HCT116 (cell line): ENCODE measurements around the gene ALOX5AP. TPM values are rescaled to one million over a fixed set of nuclear protein-coding genes. Genes with fewer than 3 reads are reported as not detected.

Experiments
- ATAC-seq: fragments of 200-7000 bp; cut with Tn5 transposase; 2 replicates; pipeline ENCODE4 v1.9.1; 2020; ENCODE audit warnings: mild to moderate bottlenecking, moderate library complexity
- BruUV-seq: library from RNA; stranded (reverse); fragments of 400-500 nt; replicated peaks from 2 replicates; lab custom pipeline; 2021; lab: Mats Ljungman, UMichigan
- CTCF ChIA-PET: fragments of 300-600 bp; sonication (Branson Sonifier 250); formaldehyde crosslinking; loops from one replicate; lab custom pipeline; 2021; ENCODE audit warnings: antibody characterized with exemption; lab: Charles Lee
- POLR2A ChIA-PET: fragments of 300-600, 350-600 bp; sonication (Branson Sonifier 250); formaldehyde crosslinking; loops from one replicate; lab custom pipeline; 2021; ENCODE audit warnings: antibody characterized with exemption; lab: Charles Lee
- RAD21 ChIA-PET, 2 experiments: fragments of 300-600 bp; sonication (Branson Sonifier 250); formaldehyde crosslinking; loops; one replicate each; lab custom pipeline; 2023; ENCODE audit warnings: low total read pairs in 2 of 2; ENCODE audit not compliant: uncharacterized antibody in 2 of 2, unreplicated experiment in 2 of 2, low non-redundant PET in 1 of 2; lab: Charles Lee
- DNase-seq: peaks from one replicate; pipeline ENCODE4 v3.0.0-alpha.2; 2010; ENCODE audit warnings: low read depth, low spot score
- H2AFZ ChIP-seq: fragments of 200-600 bp; shearing (Covaris generic), sonication (generic); 2 replicates; pipeline ENCODE4 v1.6.1; 2017; ENCODE audit warnings: low read depth, mixed run types, mixed read lengths, antibody characterized with exemption, low read length; ENCODE audit not compliant: poor library complexity, severe bottlenecking
- H3K27ac ChIP-seq: 2 replicates; pipeline ENCODE4 v1.5.1; 2012; ENCODE audit warnings: low read depth, low read length
- H3K27me3 ChIP-seq: fragments of 200-600 bp; sonication (generic); 2 replicates; pipeline ENCODE4 v1.6.1; 2016; ENCODE audit warnings: mixed run types, low read length, mixed read lengths; ENCODE audit not compliant: insufficient read depth
- H3K36me3 ChIP-seq, 2 experiments: fragments of 200-500 bp in 1 of 2; fragments of 200-600 bp in 1 of 2; sonication (Bioruptor generic) in 1 of 2; sonication (generic) in 1 of 2; 2 replicates each; pipeline versions ENCODE4 v1.5.1 to v1.6.1; 2014 to 2016; ENCODE audit warnings: low read length in 2 of 2, inconsistent platforms in 1 of 2, mixed read lengths in 1 of 2, mixed run types in 1 of 2; ENCODE audit not compliant: insufficient read depth in 2 of 2, control insufficient read depth in 1 of 2
- H3K4me1 ChIP-seq, 2 experiments: fragments of 200-600 bp in 1 of 2; sonication (generic) in 1 of 2; 2 replicates each; pipeline versions ENCODE4 v1.5.1 to v1.6.1; 2012 to 2017; ENCODE audit warnings: low read length in 2 of 2, inconsistent platforms in 1 of 2, mild to moderate bottlenecking in 1 of 2, mixed read lengths in 1 of 2, mixed run types in 1 of 2, moderate library complexity in 1 of 2; ENCODE audit not compliant: insufficient read depth in 2 of 2, control insufficient read depth in 1 of 2
- H3K4me2 ChIP-seq: fragments of 200-600 bp; sonication (generic); 2 replicates; pipeline ENCODE4 v1.6.1; 2017; ENCODE audit warnings: mixed run types, low read length, mixed read lengths
- H3K4me3 ChIP-seq, 2 experiments: fragments of 200-600 bp in 1 of 2; sonication (generic) in 1 of 2; replicated peaks in 1 of 2; 2 replicates each; pipeline ENCODE4 v1.5.1; 2011 to 2016; ENCODE audit warnings: low read length in 2 of 2, control low read depth in 1 of 2, low read depth in 1 of 2, mild to moderate bottlenecking in 1 of 2, mixed read lengths in 1 of 2, mixed run types in 1 of 2
- H3K79me2 ChIP-seq: fragments of 200-600 bp; sonication (generic); 2 replicates; pipeline ENCODE4 v1.6.1; 2017; ENCODE audit warnings: mild to moderate bottlenecking, mixed run types, low read length, moderate library complexity, mixed read lengths; ENCODE audit not compliant: insufficient read depth
- H3K9ac ChIP-seq: fragments of 200-600 bp; sonication (generic); 2 replicates; pipeline ENCODE4 v1.6.1; 2016; ENCODE audit warnings: low read length, mixed read lengths
- H3K9me2 ChIP-seq: fragments of 200-600 bp; sonication (generic), shearing (Covaris generic); 2 replicates; pipeline ENCODE4 v1.6.1; 2017; ENCODE audit warnings: mixed run types, mild to moderate bottlenecking, moderate library complexity; ENCODE audit not compliant: insufficient read depth
- H3K9me3 ChIP-seq, 2 experiments: fragments of 200-500 bp in 1 of 2; fragments of 200-600 bp in 1 of 2; sonication (Bioruptor generic) in 1 of 2; sonication (generic) in 1 of 2; 2 replicates each; pipeline ENCODE4 v1.6.1; 2014 to 2017; ENCODE audit warnings: low read length in 2 of 2, mixed read lengths in 2 of 2, inconsistent platforms in 1 of 2, low read depth in 1 of 2, mild to moderate bottlenecking in 1 of 2, mixed run types in 1 of 2, moderate library complexity in 1 of 2; ENCODE audit not compliant: control insufficient read depth in 1 of 2, insufficient read depth in 1 of 2
- H4K20me1 ChIP-seq: fragments of 200-600 bp; sonication (generic), shearing (Covaris generic); 2 replicates; pipeline ENCODE4 v1.6.1; 2017; ENCODE audit warnings: mixed run types, mild to moderate bottlenecking, moderate library complexity; ENCODE audit not compliant: insufficient read depth
- ATF3 ChIP-seq: IDR thresholded peaks from 2 replicates; pipeline ENCODE4 v1.6.1; 2012
- CEBPB ChIP-seq: IDR thresholded peaks from 2 replicates; pipeline ENCODE4 v1.6.1; 2012; ENCODE audit warnings: low read depth
- EGR1 ChIP-seq: IDR thresholded peaks from 2 replicates; pipeline ENCODE4 v1.6.1; 2012; ENCODE audit warnings: low read depth
- EZH2 ChIP-seq: fragments of 200-600 bp; sonication (generic); IDR thresholded peaks from 2 replicates; pipeline ENCODE4 v1.6.1; 2017; ENCODE audit warnings: antibody characterized with exemption, mixed run types
- EZH2phosphoT487 ChIP-seq: fragments of 200-600 bp; IDR thresholded peaks from 2 replicates; pipeline ENCODE4 v1.6.1; 2018; ENCODE audit warnings: antibody characterized with exemption, borderline replicate concordance
- FOSL1 ChIP-seq: IDR thresholded peaks from 2 replicates; pipeline ENCODE4 v1.6.1; 2012; ENCODE audit warnings: low read depth
- JUND ChIP-seq: IDR thresholded peaks from 2 replicates; pipeline ENCODE4 v1.6.1; 2012
- RAD21 ChIP-seq: IDR thresholded peaks from 2 replicates; pipeline ENCODE4 v1.6.1; 2012; ENCODE audit warnings: low read depth, mild to moderate bottlenecking
- SIN3A ChIP-seq: IDR thresholded peaks from 2 replicates; pipeline ENCODE4 v1.6.1; 2012; ENCODE audit warnings: low read depth
- SP1 ChIP-seq: IDR thresholded peaks from 2 replicates; pipeline ENCODE4 v1.6.1; 2012; ENCODE audit warnings: low read depth
- SRF ChIP-seq: IDR thresholded peaks from 2 replicates; pipeline ENCODE4 v1.6.1; 2012; ENCODE audit warnings: low read depth
- TCF7L2 ChIP-seq: IDR thresholded peaks from 2 replicates; pipeline ENCODE4 v1.7.0; 2011; ENCODE audit warnings: borderline replicate concordance, inconsistent platforms; ENCODE audit not compliant: insufficient read depth, insufficient read length; ENCODE audit errors: extremely low read depth
- ZBTB33 ChIP-seq: IDR thresholded peaks from 2 replicates; pipeline ENCODE4 v1.6.1; 2011; ENCODE audit warnings: mild to moderate bottlenecking, low read length, moderate library complexity; ENCODE audit not compliant: insufficient replicate concordance; ENCODE audit errors: extremely low read depth
- ZFX ChIP-seq: fragments of 450-650 bp; IDR thresholded peaks from 2 replicates; pipeline ENCODE4 v1.6.1; 2017
- ZNF274 ChIP-seq: fragments of 200-500 bp; sonication (Bioruptor generic); IDR thresholded peaks from 2 replicates; pipeline ENCODE4 v1.6.1; 2014; ENCODE audit warnings: mild to moderate bottlenecking, low read depth, low read length, inconsistent platforms
- intact Hi-C: fragments of 100-400 bp; cut with micrococcal nuclease; formaldehyde crosslinking; loops from 2 replicates; pipeline ENCODE4 v1.10.0; 2022
- total RNA-seq: library from RNA; stranded (reverse); gene quantifications from one replicate; pipeline ENCODE4 v1.2.1, GENCODE V29; 2021; ENCODE audit not compliant: unreplicated experiment
- TF ChIP-seq, protein P1 (sequence below): IDR thresholded peaks from 2 replicates; pipeline ENCODE4 v1.6.1; 2012
- TF ChIP-seq, protein P2 (sequence below): IDR thresholded peaks from 2 replicates; pipeline ENCODE4 v1.6.1; 2012; ENCODE audit warnings: low read depth

Gene ALOX5AP
- total RNA-seq, 1 experiment from 2014 or later: not detected

GRCh38 chr13:30755678-30756077 lies 20.3 kb downstream of the ALOX5AP start:
- ChIA-PET RAD21 (no interaction called here), CTCF (no interaction called here)
- intact Hi-C loops: no loop called here
- no TSS peak for BruUV-seq
- Histone ChIP-seq H3K4me3 (no peak overlapping the region), H3K79me2 (no peaks in the 10 kb centered on the region), H3K4me2 (no peak overlapping the region)
- no peak for ATAC-seq
- TF ChIP-seq EZH2 (no peak), EGR1 (no peak), ZBTB33 (no peak), ZNF274 (no peak), CEBPB (no peak), SIN3A (no peak), RAD21 (no peak), SP1 (no peak), TCF7L2 (no peak), SRF (no peak), FOSL1 (no peak), ATF3 (no peak), EZH2phosphoT487 (no peak), ZFX (no peak), JUND (no peak)
- TF ChIP-seq, protein P1, sequence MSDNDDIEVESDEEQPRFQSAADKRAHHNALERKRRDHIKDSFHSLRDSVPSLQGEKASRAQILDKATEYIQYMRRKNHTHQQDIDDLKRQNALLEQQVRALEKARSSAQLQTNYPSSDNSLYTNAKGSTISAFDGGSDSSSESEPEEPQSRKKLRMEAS: no peak
- TF ChIP-seq, protein P2, sequence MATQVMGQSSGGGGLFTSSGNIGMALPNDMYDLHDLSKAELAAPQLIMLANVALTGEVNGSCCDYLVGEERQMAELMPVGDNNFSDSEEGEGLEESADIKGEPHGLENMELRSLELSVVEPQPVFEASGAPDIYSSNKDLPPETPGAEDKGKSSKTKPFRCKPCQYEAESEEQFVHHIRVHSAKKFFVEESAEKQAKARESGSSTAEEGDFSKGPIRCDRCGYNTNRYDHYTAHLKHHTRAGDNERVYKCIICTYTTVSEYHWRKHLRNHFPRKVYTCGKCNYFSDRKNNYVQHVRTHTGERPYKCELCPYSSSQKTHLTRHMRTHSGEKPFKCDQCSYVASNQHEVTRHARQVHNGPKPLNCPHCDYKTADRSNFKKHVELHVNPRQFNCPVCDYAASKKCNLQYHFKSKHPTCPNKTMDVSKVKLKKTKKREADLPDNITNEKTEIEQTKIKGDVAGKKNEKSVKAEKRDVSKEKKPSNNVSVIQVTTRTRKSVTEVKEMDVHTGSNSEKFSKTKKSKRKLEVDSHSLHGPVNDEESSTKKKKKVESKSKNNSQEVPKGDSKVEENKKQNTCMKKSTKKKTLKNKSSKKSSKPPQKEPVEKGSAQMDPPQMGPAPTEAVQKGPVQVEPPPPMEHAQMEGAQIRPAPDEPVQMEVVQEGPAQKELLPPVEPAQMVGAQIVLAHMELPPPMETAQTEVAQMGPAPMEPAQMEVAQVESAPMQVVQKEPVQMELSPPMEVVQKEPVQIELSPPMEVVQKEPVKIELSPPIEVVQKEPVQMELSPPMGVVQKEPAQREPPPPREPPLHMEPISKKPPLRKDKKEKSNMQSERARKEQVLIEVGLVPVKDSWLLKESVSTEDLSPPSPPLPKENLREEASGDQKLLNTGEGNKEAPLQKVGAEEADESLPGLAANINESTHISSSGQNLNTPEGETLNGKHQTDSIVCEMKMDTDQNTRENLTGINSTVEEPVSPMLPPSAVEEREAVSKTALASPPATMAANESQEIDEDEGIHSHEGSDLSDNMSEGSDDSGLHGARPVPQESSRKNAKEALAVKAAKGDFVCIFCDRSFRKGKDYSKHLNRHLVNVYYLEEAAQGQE: no peak
- TF ChIP-seq, all 23 proteins: peak for 0
- no peaks in the 10 kb centered on the region for H4K20me1 ChIP-seq
- H3K27ac ChIP-seq: no peak overlapping the region
- no peak overlapping the region for H2AFZ ChIP-seq
- no peaks in the 10 kb centered on the region for H3K9me3 ChIP-seq
- no peak for DNase-seq
- no peaks in the 10 kb centered on the region for H3K36me3 ChIP-seq
- no peaks in the 10 kb centered on the region for H3K9me2 ChIP-seq
- no peaks in the 10 kb centered on the region for H3K4me1 ChIP-seq
- POLR2A ChIA-PET: no interaction called here
- peaks cover 30% of the 10 kb centered on the region; the same call in 1 of the 2 replicates for H3K27me3 ChIP-seq
- H3K9ac ChIP-seq: no peak overlapping the region
